ENCODE measurements around the gene RPS6KA5.

DNA sequence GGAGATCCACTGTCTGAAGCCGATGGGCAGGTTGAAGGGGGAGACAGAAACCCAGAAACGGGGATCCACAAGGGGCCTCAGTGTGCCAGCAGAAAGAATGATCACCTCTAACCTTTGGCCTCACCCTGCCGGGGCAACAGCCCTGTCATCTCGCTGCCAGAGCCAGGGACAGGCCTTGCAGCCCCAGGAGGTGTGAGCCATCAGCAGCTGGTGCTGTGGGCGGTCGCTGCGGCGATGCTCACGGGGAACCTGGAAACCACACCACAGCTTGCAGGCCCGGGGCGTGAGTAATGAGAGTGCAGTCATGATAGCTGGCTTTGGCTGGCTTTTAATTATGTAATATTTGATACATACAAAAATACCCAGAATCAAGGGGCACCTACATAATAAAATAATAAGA is 239.5 kb downstream of the RPS6KA5 start:
- TF ChIP-seq EZH2 (IDR thresholded peaks at IDR 0.05; ENCODE audit: borderline replicate concordance, low read depth, low read length, severe bottlenecking), result no peak
- TF ChIP-seq, protein P1, sequence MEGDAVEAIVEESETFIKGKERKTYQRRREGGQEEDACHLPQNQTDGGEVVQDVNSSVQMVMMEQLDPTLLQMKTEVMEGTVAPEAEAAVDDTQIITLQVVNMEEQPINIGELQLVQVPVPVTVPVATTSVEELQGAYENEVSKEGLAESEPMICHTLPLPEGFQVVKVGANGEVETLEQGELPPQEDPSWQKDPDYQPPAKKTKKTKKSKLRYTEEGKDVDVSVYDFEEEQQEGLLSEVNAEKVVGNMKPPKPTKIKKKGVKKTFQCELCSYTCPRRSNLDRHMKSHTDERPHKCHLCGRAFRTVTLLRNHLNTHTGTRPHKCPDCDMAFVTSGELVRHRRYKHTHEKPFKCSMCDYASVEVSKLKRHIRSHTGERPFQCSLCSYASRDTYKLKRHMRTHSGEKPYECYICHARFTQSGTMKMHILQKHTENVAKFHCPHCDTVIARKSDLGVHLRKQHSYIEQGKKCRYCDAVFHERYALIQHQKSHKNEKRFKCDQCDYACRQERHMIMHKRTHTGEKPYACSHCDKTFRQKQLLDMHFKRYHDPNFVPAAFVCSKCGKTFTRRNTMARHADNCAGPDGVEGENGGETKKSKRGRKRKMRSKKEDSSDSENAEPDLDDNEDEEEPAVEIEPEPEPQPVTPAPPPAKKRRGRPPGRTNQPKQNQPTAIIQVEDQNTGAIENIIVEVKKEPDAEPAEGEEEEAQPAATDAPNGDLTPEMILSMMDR (IDR thresholded peaks at IDR 0.05; ENCODE audit: borderline replicate concordance, extremely low read depth, low read length, poor library complexity, severe bottlenecking), result no peak
